ENCODE results near the gene MED12L.

The MED12L gene

DNA sequence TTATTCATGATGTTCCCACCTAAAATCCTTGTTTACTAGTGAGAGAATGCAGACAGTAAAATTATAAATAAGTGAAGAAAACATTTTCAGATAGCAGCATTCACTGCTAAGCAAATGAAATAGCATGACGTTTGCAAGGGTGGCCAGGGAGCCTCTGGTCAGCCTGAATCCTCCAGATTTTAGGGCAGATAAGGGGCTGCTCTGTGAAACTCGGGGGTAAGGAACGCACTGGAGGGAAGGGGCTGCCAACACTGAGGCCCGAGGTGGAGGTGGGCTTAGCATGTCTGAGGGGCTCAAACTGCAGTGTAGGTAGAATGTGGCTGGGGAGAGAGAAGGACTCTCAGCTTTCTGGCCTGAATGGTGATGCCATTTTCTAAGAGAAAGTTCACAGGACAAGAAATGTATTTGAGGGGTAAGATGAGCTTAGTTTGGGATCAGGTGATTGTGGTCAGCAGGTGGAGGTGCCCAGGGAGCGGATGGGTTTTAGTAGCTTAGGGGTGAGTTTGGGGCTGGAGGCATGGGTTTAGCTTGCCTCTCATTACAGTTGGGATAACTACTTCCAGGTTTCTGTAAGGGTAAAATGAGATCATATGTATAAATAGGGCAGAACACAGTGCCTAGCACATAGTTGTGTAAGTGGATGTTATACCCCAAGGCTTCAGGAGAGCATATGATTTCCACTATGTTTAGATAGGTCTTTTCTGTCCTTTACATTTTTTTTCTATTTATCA, 97.0 kb downstream of the MED12L start:
- no peak for DNase-seq (ENCODE audit: low spot score)

DNA sequence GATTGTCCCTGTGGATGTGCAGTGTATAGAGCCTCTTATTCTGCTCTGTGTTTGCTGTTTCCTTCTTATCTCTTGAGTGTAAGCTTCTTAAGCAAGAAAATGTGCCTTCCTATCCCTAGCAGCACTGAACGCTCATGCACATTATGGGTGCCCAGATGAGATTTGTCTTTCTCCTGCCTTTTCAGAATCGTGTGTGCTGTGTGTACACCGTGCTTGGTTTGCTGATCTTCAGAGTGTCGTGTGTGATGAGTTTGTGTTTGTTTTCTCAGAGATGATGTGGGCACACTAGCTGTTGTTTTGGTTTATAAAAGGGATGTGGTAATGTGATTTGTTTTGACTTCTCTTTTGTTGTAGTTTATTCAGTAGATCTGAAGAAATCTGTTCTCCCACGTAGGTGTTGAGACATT, 97.8 kb downstream of the MED12L start:
- DNase-seq (ENCODE audit: low spot score), result no peak

DNA sequence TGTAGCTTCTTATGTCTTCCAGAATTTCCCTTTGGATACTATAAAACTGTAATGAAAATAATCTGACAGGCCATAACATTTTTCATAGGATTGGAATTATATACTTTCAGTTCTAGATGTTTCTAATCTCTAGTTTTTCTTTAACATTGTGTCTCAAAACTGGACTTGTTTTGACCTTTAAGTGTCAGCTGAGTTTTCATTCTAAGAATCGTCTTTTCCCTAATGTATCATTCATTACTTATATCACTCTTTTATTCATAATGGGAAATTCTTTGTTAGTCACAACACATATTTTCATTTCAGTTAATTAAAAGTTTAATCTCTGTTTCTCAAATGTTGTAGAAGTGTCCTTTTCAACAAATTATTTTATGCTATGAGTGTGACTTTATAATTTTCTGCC, 105.6 kb downstream of the MED12L start:
- no peak for DNase-seq (ENCODE audit: low spot score)

- DNase-seq (ENCODE audit: low spot score), result no peak
Measured at GRCh38 chr3:151192545-151192944, 107.1 kb downstream of the MED12L start.

GRCh38 chr3:151195826-151196225, 110.4 kb downstream of the MED12L start:
- DNase-seq (ENCODE audit: low spot score), result no peak

DNA sequence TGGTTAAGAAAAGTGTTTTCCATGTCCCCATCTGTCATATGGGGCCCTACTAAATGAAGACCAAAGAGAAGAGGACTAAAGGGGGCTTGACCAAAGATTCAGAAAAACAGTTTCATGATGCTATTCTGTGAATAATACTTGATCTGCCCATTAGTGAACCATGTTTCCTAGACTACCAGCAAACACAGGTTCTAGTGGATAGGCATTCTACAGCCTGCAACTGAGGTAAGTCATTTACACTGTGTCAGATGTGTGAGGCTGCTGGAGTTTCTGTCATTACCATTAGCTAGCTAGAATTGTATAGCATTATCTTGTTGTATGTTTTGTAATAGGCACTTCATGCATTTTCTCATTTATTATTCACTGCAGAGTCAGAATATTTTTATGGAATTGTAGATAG, 111.0 kb downstream of the MED12L start:
- no peak for DNase-seq (ENCODE audit: low spot score)

GRCh38 chr3:151197228-151197627, 111.8 kb downstream of the MED12L start:
- DNase-seq (ENCODE audit: low spot score), result no peak

GRCh38 chr3:151197981-151198767, 112.7 kb downstream of the MED12L start:
- no peak for DNase-seq (ENCODE audit: low spot score)

DNA sequence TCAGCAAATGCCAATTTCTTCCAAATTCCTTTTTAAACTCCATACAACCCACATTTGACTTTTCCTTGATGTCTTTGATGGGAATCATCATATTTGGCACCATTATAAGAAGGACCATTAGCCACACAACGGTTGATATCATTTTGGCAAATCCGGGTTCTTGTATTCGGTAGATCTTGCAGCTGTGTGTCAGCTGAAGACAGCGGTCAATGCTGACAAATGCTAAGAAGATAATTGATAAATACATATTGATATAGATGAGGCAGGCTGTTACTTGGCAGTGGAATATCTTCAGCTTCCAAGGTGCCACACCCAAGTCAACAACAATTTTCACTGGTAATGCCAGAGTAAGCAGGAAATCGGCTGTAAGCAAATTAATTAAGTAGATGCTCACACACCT, 113.4 kb downstream of the MED12L start:
- no peak for DNase-seq (ENCODE audit: low spot score)

DNA sequence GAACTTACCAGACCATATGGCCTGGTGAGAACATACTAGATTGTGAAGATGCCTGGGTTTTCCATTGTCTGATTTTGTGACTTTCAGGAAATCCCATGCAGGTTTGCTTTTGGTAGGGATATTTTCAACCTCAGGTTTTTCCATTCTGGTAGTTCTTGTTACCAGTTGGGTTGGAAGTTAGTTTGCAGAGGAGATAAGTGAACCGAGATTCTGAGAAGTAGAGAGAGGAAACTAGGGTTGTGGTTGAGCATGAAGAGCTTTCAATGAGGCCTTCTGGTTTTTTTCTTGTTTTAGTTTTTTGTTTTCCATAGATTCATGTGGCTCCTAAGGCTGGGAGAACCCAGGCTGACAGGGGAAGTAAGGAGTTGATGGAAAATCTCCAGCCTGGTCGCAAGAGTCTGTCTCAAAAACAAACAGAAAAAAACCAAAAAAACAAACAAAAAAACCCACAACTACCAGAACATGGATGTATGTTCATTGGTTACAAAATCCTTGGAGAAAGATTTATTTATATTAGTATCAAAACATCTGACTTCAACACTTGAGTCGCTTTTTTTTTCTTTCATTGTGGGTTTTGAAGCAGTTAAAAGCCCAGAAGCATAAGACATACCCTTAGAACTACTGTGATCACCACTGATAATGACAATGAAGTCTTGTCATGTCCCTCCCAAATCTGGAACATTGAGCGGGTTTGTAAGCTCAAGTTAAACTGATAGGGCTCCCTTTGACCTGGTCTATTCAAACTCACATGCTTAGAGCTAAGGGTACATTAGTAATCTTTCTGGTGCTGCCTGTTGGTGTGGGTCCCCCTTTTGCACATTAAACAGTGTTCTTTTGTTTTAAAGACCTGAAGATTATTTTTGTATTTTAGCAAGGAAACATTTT, 114.3 kb downstream of the MED12L start:
- no peak for DNase-seq (ENCODE audit: low spot score)

DNA sequence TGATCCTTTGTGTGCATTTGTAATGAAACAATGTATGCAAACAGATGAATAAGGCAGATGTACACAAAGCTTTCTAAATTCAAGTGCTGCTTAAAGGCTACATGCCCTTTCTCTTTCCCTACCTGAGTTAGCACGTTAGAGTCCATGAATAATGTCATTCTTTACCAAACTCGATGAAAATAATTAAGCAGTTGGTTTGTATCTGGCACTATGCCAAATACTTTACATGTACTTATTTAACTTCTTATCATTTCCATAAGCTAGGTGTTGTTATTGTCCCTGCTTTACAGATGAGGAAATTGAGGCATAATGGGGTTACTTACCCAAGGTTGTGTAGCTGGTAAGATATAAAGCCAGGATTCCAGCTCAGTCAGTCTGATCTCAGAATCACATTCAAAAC, 115.1 kb downstream of the MED12L start:
- DNase-seq (ENCODE audit: low spot score), result no peak

GRCh38 chr3:151201051-151201730, 115.7 kb downstream of the MED12L start:
- DNase-seq (ENCODE audit: low spot score), result no peak

- DNase-seq (ENCODE audit: low spot score), result no peak
Measured at GRCh38 chr3:151203051-151203420, 117.6 kb downstream of the MED12L start, which contains the start of gene GPR171. TSS of gene GPR171 (minus strand) at chr3:151203216. CDS start at chr3:151199386, 3,830 bp downstream.

- no peak for DNase-seq (ENCODE audit: low spot score)
Measured at GRCh38 chr3:151204530-151205402, 119.3 kb downstream of the MED12L start.

DNA sequence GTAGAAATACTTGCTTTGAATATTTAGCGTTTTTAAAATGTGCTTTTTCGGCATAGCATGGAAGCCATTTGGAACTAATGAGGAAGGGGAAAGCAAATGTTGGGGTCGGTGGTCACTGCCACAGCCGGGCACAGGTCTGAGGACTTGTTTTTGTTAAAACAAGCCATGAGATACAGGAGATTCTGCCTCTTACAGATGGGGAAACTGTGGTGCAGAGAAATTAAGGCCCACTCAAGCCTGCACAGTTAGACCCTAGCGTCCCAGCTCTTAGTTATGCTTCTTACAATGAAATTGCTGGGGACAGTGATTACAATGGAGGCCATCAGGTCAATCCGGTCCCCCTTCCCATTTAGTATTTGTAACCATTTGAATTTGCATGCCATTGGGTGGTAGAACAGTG, 120.0 kb downstream of the MED12L start:
- DNase-seq (ENCODE audit: low spot score), result no peak

GRCh38 chr3:151206201-151206600, 120.7 kb downstream of the MED12L start:
- DNase-seq (ENCODE audit: low spot score), result no peak

GRCh38 chr3:151209654-151210053, 124.2 kb downstream of the MED12L start:
- no peak for DNase-seq (ENCODE audit: low spot score)

DNA sequence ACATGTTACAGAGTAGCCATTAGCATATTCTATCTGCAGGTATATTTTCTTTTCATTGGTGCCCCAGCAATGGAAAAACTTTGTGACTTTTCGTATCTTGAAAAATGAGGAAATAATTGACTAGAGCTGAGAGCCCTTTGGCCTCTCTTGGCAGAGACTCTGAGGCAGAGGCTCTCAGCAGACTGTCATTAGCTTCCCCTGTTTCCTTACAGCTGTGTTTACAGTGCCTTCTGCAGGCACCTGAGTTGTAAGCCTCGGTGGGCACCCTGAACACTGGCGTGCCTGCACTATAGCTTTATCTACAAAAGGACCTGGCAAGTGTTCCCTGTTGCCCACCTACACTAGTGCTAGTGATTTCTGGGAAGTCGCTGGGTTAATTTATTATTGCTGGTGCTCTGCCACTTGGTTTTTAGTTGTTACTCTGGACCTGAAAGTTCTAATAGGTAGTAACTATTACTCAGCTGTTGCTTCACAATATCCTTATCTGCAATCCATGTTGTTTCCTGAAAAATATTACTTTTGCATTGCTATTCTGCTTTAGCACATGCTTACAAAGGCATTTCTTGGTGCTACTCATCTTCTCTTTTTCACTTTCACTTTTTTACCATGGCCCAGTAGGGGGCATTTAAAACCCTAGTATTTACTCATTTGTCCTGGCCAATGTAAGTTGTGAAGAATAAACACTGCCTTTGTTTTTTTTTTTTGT, 125.4 kb downstream of the MED12L start:
- DNase-seq (ENCODE audit: low spot score), result no peak

DNA sequence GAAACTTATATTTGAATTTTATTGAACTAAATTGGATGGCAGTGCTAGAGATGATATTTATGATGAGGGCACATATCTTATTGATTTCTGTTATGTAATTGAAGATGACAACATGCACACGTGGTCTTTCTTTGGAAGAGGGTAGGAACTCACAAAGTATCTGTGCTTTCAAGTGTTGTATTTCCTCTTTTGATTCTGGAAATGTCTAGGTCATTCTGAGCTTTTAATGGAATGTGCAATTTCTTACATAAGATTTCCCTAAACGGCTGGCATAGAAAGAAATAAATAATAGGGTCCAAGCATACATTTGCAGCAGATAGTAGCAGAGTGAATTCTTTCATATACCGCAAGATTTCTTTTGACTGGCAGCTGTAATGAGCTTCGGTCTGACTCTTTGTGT, 127.7 kb downstream of the MED12L start:
- DNase-seq (ENCODE audit: low spot score), result peak; percentile 53

DNA sequence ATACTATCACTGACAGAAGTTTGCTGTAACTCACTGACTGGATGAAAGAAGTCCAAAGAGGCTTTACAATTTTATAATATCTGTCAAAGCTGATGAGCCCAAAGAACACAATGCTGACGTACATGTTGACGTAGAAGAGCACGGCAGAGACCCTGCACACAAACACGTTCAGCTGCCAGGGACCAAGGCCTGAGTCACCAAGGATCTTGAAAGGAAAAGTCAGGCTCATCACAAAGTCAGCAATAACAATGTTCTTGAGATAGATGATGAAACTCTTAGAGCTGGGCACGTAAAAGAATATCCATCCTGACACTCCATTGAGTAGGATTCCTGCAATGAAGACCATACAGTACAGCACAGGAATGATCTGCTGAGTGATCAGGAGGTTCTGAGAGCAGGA, 128.4 kb downstream of the MED12L start:
- no peak for DNase-seq (ENCODE audit: low spot score)

Data from pons (tissue), 1 donor.